Gastrocnemius medialis (tissue), 4 donors: ENCODE results near the gene SETBP1.

Source experiments
- CTCF ChIP-seq, 5 experiments: fragments of 450-650 bp in 3 of 5; fragments of 200-600 bp in 2 of 5; sonication (generic) in 2 of 5; IDR thresholded peaks in 4 of 5; conservative IDR thresholded peaks in 1 of 5; 1 replicate in 4 of 5; 2 replicates in 1 of 5; pipeline ENCODE4 v1.5.1; 2016 to 2019; ENCODE audit warnings: antibody characterized with exemption in 5 of 5, mild to moderate bottlenecking in 3 of 5, moderate library complexity in 3 of 5
- POLR2A ChIP-seq, 2 donors: fragments of 450-650 bp; IDR thresholded peaks; one replicate each; pipeline ENCODE4 v1.6.1; 2017; ENCODE audit warnings: antibody characterized with exemption in 2 of 2, mild to moderate bottlenecking in 2 of 2, moderate library complexity in 2 of 2

DNA sequence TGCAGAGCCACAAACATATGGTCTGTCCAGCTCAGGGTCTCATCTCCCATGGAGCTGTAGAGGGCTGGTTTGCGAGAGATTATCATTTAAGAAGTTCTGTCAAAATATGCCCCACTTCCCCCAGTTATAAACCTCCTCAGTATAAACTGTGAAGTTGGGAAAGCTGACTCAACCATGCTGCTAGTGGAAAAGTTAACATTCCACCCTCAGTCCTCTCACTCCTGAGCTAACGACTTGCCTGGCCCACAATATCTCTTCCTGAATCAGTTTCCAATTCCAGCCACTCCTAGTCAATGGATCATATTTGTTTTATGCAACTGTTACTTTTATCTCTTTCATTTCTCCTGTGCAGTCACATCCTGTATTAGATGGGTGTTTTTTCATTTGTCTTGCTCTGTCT, 326.2 kb downstream of the SETBP1 start:
- no peak for TF ChIP-seq POLR2A (IDR thresholded peaks at IDR 0.05)
- no peak for TF ChIP-seq CTCF (IDR thresholded peaks at IDR 0.05 in 4 of 5, conservative IDR thresholded peaks at IDR 0.05 in 1 of 5)
